Measurements from ENCODE around the gene MVB12A. TPM values are rescaled to one million over a fixed set of nuclear protein-coding genes. Genes with fewer than 3 reads are reported as not detected.
A peak's percentile ranks its signal among the peaks of the same experiment; 100 is the strongest.

Gene MVB12A
- total and polyA plus RNA-seq, 2 of the 4 experiments (the other 2 are of a cell fraction), result 13.8 to 43.9 TPM

- no peaks in the 10 kb centered on the region for H3K27me3 ChIP-seq (ENCODE audit: control insufficient read depth, insufficient read depth, low read length)
- ChIA-PET CTCF (no interaction called here), POLR2A (ENCODE audit: unreplicated experiment) (no interaction called here)
- dilution Hi-C loops (cut with HindIII; ENCODE audit: low sequenced_read_pairs, unreplicated experiment), result no loop called here
- no peak overlapping the region for H2AK9ac ChIP-seq (replicated peaks; ENCODE audit: low read depth, low read length, poor library complexity)
- H3K9ac ChIP-seq (ENCODE audit: low read depth, low read length), result no peak overlapping the region
- DNase-seq (peak; percentile 23), ATAC-seq (ENCODE audit: low read depth) (peak; percentile 86)
- no peak overlapping the region for H3K4ac ChIP-seq (ENCODE audit: low read depth, low read length)
- no peak overlapping the region for H3K4me3 ChIP-seq (ENCODE audit: insufficient read depth, low read depth, low read length)
- peaks cover 5% of the 10 kb centered on the region; the same call in 1 of the 2 replicates for H3K36me3 ChIP-seq (ENCODE audit: control insufficient read depth, insufficient read depth, low read length)
- WGBS, 2 experiments (ENCODE audit: extremely low coverage in 2 of 2, insufficient read length in 1 of 2), result 30% methylated on average over 6 of the region's 27 CpGs; no CpG with 5 or more reads in 1 of the 2 experiments
- 0 out of 2 replicates have a peak, but pooled peaks cover 3% of the 10 kb centered on the region for H3K9me1 ChIP-seq (ENCODE audit: insufficient read depth, low read length)
- in situ Hi-C loops (cut with MboI; ENCODE audit: low sequenced_read_pairs), result no loop called here
- intact Hi-C loops (cut with micrococcal nuclease), result no loop called here
- H2BK5ac ChIP-seq (ENCODE audit: low read depth, low read length, poor library complexity, severe bottlenecking), result no peak overlapping the region
- no peaks in the 10 kb centered on the region for H4K20me1 ChIP-seq (ENCODE audit: insufficient read depth, low read length)
- H4K5ac ChIP-seq (ENCODE audit: low read depth, low read length), result no peak overlapping the region
- 0 out of 2 replicates have a peak, but pooled peaks cover 2% of the 10 kb centered on the region for H3K4me1 ChIP-seq (ENCODE audit: control insufficient read depth, insufficient read depth, low read length)
- no peak overlapping the region for H3K4me2 ChIP-seq (ENCODE audit: low read depth, low read length)
- no peak overlapping the region for H3K18ac ChIP-seq (ENCODE audit: low read depth, low read length)
- no peak overlapping the region for H3K14ac ChIP-seq (replicated peaks; ENCODE audit: low read depth, low read length)
- H3K79me1 ChIP-seq (ENCODE audit: low read depth in 1 of 2, low read length in 2 of 2), result peaks cover 5 to 9% of the 10 kb centered on the region in 2 experiments; a peak in 3 of 4 replicates
- no TSS peak for BruUV-seq (replicated peaks)
- TF ChIP-seq CTCF (conservative IDR thresholded peaks at IDR 0.05; ENCODE audit: low read depth, low read length), result peak; percentile 46
- TF ChIP-seq FOS (IDR thresholded peaks at IDR 0.05; ENCODE audit: low read depth, low read length), result no peak
- TF ChIP-seq MAFK (IDR thresholded peaks at IDR 0.05; ENCODE audit: low read depth, low read length), result no peak
- peak; percentile 35; the same call in 1 of the 2 replicates for TF ChIP-seq RAD21 (IDR thresholded peaks at IDR 0.05; ENCODE audit: low read length)
- TF ChIP-seq CHD1 (IDR thresholded peaks at IDR 0.05; ENCODE audit: low read depth, low read length), result no peak
- no peak for TF ChIP-seq POLR2A (IDR thresholded peaks at IDR 0.05; ENCODE audit: low read depth, low read length)
- no peak for TF ChIP-seq RCOR1 (IDR thresholded peaks at IDR 0.05; ENCODE audit: insufficient replicate concordance, low read length)
- no peak for TF ChIP-seq BHLHE40 (IDR thresholded peaks at IDR 0.05; ENCODE audit: low read depth, low read length)
- no peak for TF ChIP-seq MAZ (IDR thresholded peaks at IDR 0.05; ENCODE audit: borderline replicate concordance, low read depth, low read length)
- H3K56ac ChIP-seq (ENCODE audit: extremely low read depth, insufficient read depth, low read length), result no peak overlapping the region
- no peak overlapping the region for H2BK120ac ChIP-seq (ENCODE audit: low read depth, low read length)
- no peaks in the 10 kb centered on the region for H3K9me3 ChIP-seq (ENCODE audit: control insufficient read depth, insufficient read depth, low read length)
- H4K8ac ChIP-seq (ENCODE audit: low read depth in 2 of 2, low read length in 2 of 2), result no peak overlapping the region
- H2BK20ac ChIP-seq (ENCODE audit: low read depth, low read length), result no peak overlapping the region
- H2BK15ac ChIP-seq (ENCODE audit: low read depth, low read length), result no peak overlapping the region
- no peak overlapping the region for H3K23ac ChIP-seq (ENCODE audit: low read depth, low read length)
- no peak overlapping the region for H4K91ac ChIP-seq (ENCODE audit: insufficient read depth, low read depth, low read length)
- H3K27ac ChIP-seq (ENCODE audit: insufficient read depth, low read length), result no peak overlapping the region
- H2AK5ac ChIP-seq (ENCODE audit: low read depth, low read length), result no peak overlapping the region
- H2AFZ ChIP-seq (replicated peaks; ENCODE audit: low read length, poor library complexity), result peak overlapping the region; percentile 56
Measured at GRCh38 chr19:17424743-17425365, 5.0 kb downstream of the MVB12A start.
